ENCODE data around the gene DVL1. TPM values are rescaled to one million over a fixed set of nuclear protein-coding genes. Genes with fewer than 3 reads are reported as not detected.

DVL1 gene
- total and polyA plus RNA-seq, 9 of the 15 experiments (the other 6 are each of a cell fraction or from before 2014, with no cell fraction given) = 0.62 to 135 (median 24.3) TPM

DNA sequence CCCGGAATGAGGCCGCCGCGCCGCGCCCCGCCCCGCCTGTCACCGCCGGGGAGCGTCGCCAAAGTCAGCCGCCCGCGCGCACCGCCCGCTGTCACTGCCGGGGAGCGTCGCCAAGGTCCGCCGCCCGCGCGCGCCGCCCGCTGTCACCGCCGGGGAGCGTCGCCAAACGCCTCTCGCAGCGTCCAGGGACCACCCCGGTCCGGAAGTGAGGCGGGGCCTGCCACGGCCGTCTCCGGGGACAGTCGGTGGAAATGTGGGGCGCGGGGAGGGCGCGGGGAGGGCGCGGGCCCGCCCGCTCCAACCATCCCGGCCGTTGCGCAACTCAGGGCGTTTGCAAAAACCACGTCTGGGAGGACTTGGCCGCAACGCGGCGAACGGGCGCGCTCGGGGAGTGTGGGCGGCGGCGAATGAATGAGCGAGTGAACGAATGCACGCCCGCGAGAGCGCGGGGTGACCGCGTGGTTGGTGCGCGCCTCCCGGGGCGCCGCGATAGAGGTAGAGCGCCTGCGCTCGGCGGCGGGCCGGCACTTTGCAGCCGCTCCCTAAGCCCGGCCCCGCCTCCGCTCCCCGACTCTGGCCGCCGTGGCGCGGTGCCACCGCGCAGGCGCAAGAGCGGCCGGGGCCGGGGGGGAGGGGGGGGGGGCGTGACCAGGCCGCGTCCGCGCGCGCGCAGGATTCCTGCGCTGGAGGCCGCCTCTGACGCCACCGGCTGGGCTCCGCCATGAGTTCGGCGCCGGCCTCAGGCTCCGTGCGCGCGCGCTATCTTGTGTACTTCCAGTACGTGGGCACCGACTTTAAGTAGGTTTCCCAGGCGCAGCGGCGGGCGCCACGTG is 41.1 kb downstream of the DVL1 start, which contains the start of the genes ACAP3 and PUSL1 (continued):
- TF ChIP-seq EP300 (IDR thresholded peaks at IDR 0.05; ENCODE audit: low read length) = no peak
- TF ChIP-seq TBL1XR1 (IDR thresholded peaks at IDR 0.05; ENCODE audit: low read length in 2 of 2) = no peak; a peak in 1 of 4 replicates
- TF ChIP-seq DACH1 (IDR thresholded peaks at IDR 0.05; ENCODE audit: partially characterized antibody) = peak; percentile 26
- TF ChIP-seq BACH1 (tag; IDR thresholded peaks at IDR 0.05) = no peak
- no peak for TF ChIP-seq RFX1 (IDR thresholded peaks at IDR 0.05)
- TF ChIP-seq MTF1 (CRISPR knock-in tag; IDR thresholded peaks at IDR 0.05; ENCODE audit: borderline replicate concordance) = no peak
- TF ChIP-seq, protein P1, sequence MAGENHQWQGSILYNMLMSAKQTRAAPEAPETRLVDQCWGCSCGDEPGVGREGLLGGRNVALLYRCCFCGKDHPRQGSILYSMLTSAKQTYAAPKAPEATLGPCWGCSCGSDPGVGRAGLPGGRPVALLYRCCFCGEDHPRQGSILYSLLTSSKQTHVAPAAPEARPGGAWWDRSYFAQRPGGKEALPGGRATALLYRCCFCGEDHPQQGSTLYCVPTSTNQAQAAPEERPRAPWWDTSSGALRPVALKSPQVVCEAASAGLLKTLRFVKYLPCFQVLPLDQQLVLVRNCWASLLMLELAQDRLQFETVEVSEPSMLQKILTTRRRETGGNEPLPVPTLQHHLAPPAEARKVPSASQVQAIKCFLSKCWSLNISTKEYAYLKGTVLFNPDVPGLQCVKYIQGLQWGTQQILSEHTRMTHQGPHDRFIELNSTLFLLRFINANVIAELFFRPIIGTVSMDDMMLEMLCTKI (IDR thresholded peaks at IDR 0.05; ENCODE audit: partially characterized antibody) = no peak
- peak; percentile 79 for TF ChIP-seq GABPB1 (CRISPR knock-in tag; IDR thresholded peaks at IDR 0.05)
- peak; percentile 85 for TF ChIP-seq CHD2 (IDR thresholded peaks at IDR 0.05; ENCODE audit: low read depth, low read length)
- no peak for TF ChIP-seq HDGF (IDR thresholded peaks at IDR 0.05)
- TF ChIP-seq GTF2F1 (IDR thresholded peaks at IDR 0.05; ENCODE audit: low read depth, low read length) = no peak
- TF ChIP-seq, protein P2, sequence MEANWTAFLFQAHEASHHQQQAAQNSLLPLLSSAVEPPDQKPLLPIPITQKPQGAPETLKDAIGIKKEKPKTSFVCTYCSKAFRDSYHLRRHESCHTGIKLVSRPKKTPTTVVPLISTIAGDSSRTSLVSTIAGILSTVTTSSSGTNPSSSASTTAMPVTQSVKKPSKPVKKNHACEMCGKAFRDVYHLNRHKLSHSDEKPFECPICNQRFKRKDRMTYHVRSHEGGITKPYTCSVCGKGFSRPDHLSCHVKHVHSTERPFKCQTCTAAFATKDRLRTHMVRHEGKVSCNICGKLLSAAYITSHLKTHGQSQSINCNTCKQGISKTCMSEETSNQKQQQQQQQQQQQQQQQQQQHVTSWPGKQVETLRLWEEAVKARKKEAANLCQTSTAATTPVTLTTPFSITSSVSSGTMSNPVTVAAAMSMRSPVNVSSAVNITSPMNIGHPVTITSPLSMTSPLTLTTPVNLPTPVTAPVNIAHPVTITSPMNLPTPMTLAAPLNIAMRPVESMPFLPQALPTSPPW (CRISPR knock-in tag; IDR thresholded peaks at IDR 0.05) = peak; percentile 99
- TF ChIP-seq ZNF197 (CRISPR knock-in tag; IDR thresholded peaks at IDR 0.05; ENCODE audit: low read depth) = no peak
- peak; percentile 63; the same call in 1 of the 2 replicates for TF ChIP-seq FOSL1 (tag; conservative IDR thresholded peaks at IDR 0.05)
- no peak for TF ChIP-seq ZNF134 (CRISPR knock-in tag; conservative IDR thresholded peaks at IDR 0.05)
- TF ChIP-seq SRF (CRISPR knock-in tag; IDR thresholded peaks at IDR 0.05) = peak in 1 of 2 experiments; percentile 33; a peak in 1 of 4 replicates
- TF ChIP-seq, protein P3, sequence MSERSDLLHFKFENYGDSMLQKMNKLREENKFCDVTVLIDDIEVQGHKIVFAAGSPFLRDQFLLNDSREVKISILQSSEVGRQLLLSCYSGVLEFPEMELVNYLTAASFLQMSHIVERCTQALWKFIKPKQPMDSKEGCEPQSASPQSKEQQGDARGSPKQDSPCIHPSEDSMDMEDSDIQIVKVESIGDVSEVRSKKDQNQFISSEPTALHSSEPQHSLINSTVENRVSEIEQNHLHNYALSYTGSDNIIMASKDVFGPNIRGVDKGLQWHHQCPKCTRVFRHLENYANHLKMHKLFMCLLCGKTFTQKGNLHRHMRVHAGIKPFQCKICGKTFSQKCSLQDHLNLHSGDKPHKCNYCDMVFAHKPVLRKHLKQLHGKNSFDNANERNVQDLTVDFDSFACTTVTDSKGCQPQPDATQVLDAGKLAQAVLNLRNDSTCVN (CRISPR knock-in tag; IDR thresholded peaks at IDR 0.05) = no peak
- peak; percentile 54 for TF ChIP-seq CREB1 (IDR thresholded peaks at IDR 0.05)
- peak; percentile 69 for TF ChIP-seq CREB1 (CRISPR knock-in tag; IDR thresholded peaks at IDR 0.05)
- TF ChIP-seq HMG20A (CRISPR knock-in tag; conservative IDR thresholded peaks at IDR 0.05) = no peak
- TF ChIP-seq SMAD4 (CRISPR knock-in tag; conservative IDR thresholded peaks at IDR 0.05) = peak; percentile 94
- TF ChIP-seq CXXC5 (CRISPR knock-in tag; IDR thresholded peaks at IDR 0.05) = peak; percentile 90
- TF ChIP-seq MXI1 (IDR thresholded peaks at IDR 0.05; ENCODE audit: low read depth, low read length) = peak; percentile 81
- peak; percentile 80; the same call in 1 of the 2 replicates for TF ChIP-seq ZNF282 (CRISPR knock-in tag; IDR thresholded peaks at IDR 0.05)
- TF ChIP-seq NR2C2 (CRISPR knock-in tag; IDR thresholded peaks at IDR 0.05) = no peak
- peak; percentile 69; the same call in 1 of the 2 replicates for TF ChIP-seq NR2C2 (tag; IDR thresholded peaks at IDR 0.05)
